SU-DHL-6 (cell line): ENCODE data around the gene TIMP1.

Experiments used
- H2AFZ ChIP-seq: fragments of 200-600 bp; sonication (generic); 2 replicates; pipeline ENCODE4 v1.6.1; 2014; ENCODE audit warnings: low read depth, mild to moderate bottlenecking, moderate library complexity, mixed read lengths, antibody characterized with exemption, low read length; ENCODE audit not compliant: severe bottlenecking
- H3F3A ChIP-seq: fragments of 200-600 bp; shearing (Covaris generic); 2 replicates; pipeline ENCODE4 v1.6.0; 2016; ENCODE audit warnings: antibody characterized with exemption, mild to moderate bottlenecking; ENCODE audit not compliant: insufficient read depth
- H3K27ac ChIP-seq: fragments of 200-600 bp; sonication (generic); 2 replicates; pipeline ENCODE4 v1.5.1; 2016; ENCODE audit warnings: low read depth, mild to moderate bottlenecking, low read length, moderate library complexity, mixed read lengths
- H3K27me3 ChIP-seq: fragments of 200-600 bp; sonication (generic), shearing (Covaris generic); 2 replicates; pipeline ENCODE4 v1.6.0; 2014; ENCODE audit warnings: mild to moderate bottlenecking, low read length
- H3K36me3 ChIP-seq: fragments of 200-600 bp; sonication (generic); 2 replicates; pipeline ENCODE4 v1.6.1; 2014; ENCODE audit warnings: mild to moderate bottlenecking, low read length, mixed read lengths
- H3K4me2 ChIP-seq: fragments of 300-600, 200-600 bp; shearing (Covaris generic), sonication (generic); 2 replicates; pipeline ENCODE4 v1.6.0; 2014; ENCODE audit warnings: low read length, low read depth, mild to moderate bottlenecking; ENCODE audit not compliant: poor library complexity, severe bottlenecking
- H3K4me3 ChIP-seq: fragments of 200-600 bp; sonication (generic); 2 replicates; pipeline ENCODE4 v1.5.1; 2014; ENCODE audit warnings: antibody characterized with exemption, low read length, mild to moderate bottlenecking, mixed read lengths; ENCODE audit not compliant: insufficient read depth, poor library complexity, severe bottlenecking
- H3K79me2 ChIP-seq: fragments of 200-600 bp; sonication (generic); 2 replicates; pipeline ENCODE4 v1.6.1; 2014; ENCODE audit warnings: mild to moderate bottlenecking, low read length, moderate library complexity; ENCODE audit not compliant: insufficient read depth
- H3K9ac ChIP-seq: fragments of 200-600 bp; sonication (generic); 2 replicates; pipeline ENCODE4 v1.7.0; 2014; ENCODE audit warnings: mild to moderate bottlenecking, low read length
- H3K9me2 ChIP-seq: fragments of 200-600 bp; sonication (generic); replicated peaks from 2 replicates; pipeline ENCODE4 v1.6.1; 2014; ENCODE audit warnings: low read length; ENCODE audit not compliant: insufficient read depth
- H3K9me3 ChIP-seq: fragments of 200-600 bp; sonication (generic); 2 replicates; pipeline ENCODE4 v1.6.1; 2014; ENCODE audit warnings: low read length, mixed read lengths; ENCODE audit not compliant: insufficient read depth
- H4K20me1 ChIP-seq: fragments of 200-600 bp; sonication (generic); 2 replicates; pipeline ENCODE4 v1.6.1; 2014; ENCODE audit warnings: low read depth, mild to moderate bottlenecking, antibody characterized with exemption, low read length, moderate library complexity, mixed read lengths
- EZH2phosphoT487 ChIP-seq: fragments of 200-600 bp; sonication (generic), shearing (Covaris generic); conservative IDR thresholded peaks from 2 replicates; pipeline ENCODE4 v1.6.1; 2018; ENCODE audit warnings: mild to moderate bottlenecking, antibody characterized with exemption, low read length, moderate library complexity, mixed read lengths
- TF ChIP-seq, protein P1 (sequence below): fragments of 200-600 bp; sonication (generic); IDR thresholded peaks from one replicate; pipeline ENCODE4 v1.5.1; 2017; ENCODE audit warnings: antibody characterized with exemption, mild to moderate bottlenecking, low read length, moderate library complexity; ENCODE audit not compliant: insufficient read depth, poor library complexity, severe bottlenecking

TIMP1 gene

DNA sequence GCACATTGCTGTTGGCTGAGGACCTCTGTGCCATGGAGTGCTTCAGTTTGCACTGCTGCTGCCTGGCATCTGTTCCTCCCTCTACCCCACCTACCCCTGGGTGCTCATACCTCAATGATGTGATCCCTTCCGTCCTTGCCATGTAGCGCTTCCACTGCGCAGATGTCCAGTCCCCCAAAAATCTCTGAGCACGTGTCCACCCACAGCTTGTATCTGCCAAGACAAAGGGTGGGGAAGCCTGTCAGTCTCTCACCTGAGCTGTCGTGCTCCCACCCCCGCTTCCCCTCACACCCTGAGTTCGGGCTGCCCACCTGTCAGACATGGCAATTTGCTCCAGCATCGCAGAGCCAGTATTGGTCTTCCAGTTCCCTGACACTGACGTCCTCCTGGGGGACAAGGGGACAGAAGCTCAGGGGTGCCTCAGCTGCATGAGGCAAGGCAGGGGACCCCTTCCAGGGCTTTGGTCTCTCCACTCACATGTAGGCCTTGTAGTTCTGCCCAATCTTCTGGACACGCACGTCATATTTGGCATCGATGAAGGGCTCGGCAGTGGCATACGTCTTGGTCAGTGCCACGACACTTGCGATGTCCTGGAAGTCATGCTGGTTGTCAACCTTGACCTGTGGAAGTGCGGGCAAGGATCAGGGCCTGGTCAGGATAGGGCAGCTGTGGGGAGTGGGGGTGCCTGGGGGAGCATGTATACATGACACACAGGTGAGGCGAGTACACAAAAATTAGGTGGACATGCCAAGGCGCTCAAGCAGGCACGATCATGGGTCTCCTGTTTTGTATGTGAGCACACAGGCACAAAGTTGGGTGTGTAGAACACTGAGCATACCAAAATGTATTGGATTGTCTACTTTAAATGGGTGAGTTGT is 6.0 kb upstream of the TIMP1 start:
- TF ChIP-seq, protein P1, sequence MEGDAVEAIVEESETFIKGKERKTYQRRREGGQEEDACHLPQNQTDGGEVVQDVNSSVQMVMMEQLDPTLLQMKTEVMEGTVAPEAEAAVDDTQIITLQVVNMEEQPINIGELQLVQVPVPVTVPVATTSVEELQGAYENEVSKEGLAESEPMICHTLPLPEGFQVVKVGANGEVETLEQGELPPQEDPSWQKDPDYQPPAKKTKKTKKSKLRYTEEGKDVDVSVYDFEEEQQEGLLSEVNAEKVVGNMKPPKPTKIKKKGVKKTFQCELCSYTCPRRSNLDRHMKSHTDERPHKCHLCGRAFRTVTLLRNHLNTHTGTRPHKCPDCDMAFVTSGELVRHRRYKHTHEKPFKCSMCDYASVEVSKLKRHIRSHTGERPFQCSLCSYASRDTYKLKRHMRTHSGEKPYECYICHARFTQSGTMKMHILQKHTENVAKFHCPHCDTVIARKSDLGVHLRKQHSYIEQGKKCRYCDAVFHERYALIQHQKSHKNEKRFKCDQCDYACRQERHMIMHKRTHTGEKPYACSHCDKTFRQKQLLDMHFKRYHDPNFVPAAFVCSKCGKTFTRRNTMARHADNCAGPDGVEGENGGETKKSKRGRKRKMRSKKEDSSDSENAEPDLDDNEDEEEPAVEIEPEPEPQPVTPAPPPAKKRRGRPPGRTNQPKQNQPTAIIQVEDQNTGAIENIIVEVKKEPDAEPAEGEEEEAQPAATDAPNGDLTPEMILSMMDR = no peak
- TF ChIP-seq EZH2phosphoT487 = no peak

GRCh38 chrX:47577424-47577823 is 4.8 kb upstream of the TIMP1 start:
- Histone ChIP-seq H3K4me2 (no peak overlapping the region), H3K36me3 (no peaks in the 10 kb centered on the region), H4K20me1 (no peaks in the 10 kb centered on the region), H3K79me2 (no peaks in the 10 kb centered on the region), H3K9me3 (no peaks in the 10 kb centered on the region), H3K27ac (no peak overlapping the region), H3K27me3 (no peaks in the 10 kb centered on the region), H3F3A (no peaks in the 10 kb centered on the region), H3K4me3 (no peak overlapping the region), H3K9me2 (no peaks in the 10 kb centered on the region), H2AFZ (no peak overlapping the region), H3K9ac (no peak overlapping the region)
- TF ChIP-seq EZH2phosphoT487 = no peak
- TF ChIP-seq, protein P1 = no peak

More for the DNA sequence above, 6.0 kb upstream of the TIMP1 start:
- Histone ChIP-seq H3K4me2 (no peak overlapping the region), H2AFZ (no peak overlapping the region), H3K79me2 (no peaks in the 10 kb centered on the region), H4K20me1 (no peaks in the 10 kb centered on the region), H3K9ac (no peak overlapping the region), H3F3A (no peaks in the 10 kb centered on the region), H3K27me3 (no peaks in the 10 kb centered on the region), H3K36me3 (no peaks in the 10 kb centered on the region), H3K9me3 (no peaks in the 10 kb centered on the region), H3K9me2 (no peaks in the 10 kb centered on the region), H3K27ac (no peak overlapping the region), H3K4me3 (no peak overlapping the region)

GRCh38 chrX:47577901-47578300 is 4.3 kb upstream of the TIMP1 start:
- H3K9me2 ChIP-seq = no peaks in the 10 kb centered on the region
- H3K79me2 ChIP-seq = no peaks in the 10 kb centered on the region
- no peak overlapping the region for H3K9ac ChIP-seq
- no peaks in the 10 kb centered on the region for H4K20me1 ChIP-seq
- no peak overlapping the region for H3K4me3 ChIP-seq
- H3F3A ChIP-seq = no peaks in the 10 kb centered on the region
- H3K27ac ChIP-seq = no peak overlapping the region
- H3K36me3 ChIP-seq = no peaks in the 10 kb centered on the region
- H2AFZ ChIP-seq = no peak overlapping the region
- no peaks in the 10 kb centered on the region for H3K27me3 ChIP-seq
- no peaks in the 10 kb centered on the region for H3K9me3 ChIP-seq
- no peak overlapping the region for H3K4me2 ChIP-seq
- TF ChIP-seq, protein P1 = no peak
- TF ChIP-seq EZH2phosphoT487 = no peak
